DND-41 (cell line): ENCODE data around the gene KCNK4.

ENCODE experiments used
- EZH2 ChIP-seq: IDR thresholded peaks from 3 replicates; pipeline ENCODE4 v1.6.1; 2012; ENCODE audit warnings: borderline replicate concordance, low read depth, mild to moderate bottlenecking, moderate library complexity, low read length, inconsistent platforms; ENCODE audit not compliant: severe bottlenecking
- TF ChIP-seq, protein P1 (sequence below): IDR thresholded peaks from 2 replicates; pipeline ENCODE4 v1.5.1; 2012; ENCODE audit warnings: borderline replicate concordance, low read length, moderate library complexity, mild to moderate bottlenecking; ENCODE audit not compliant: poor library complexity, severe bottlenecking; ENCODE audit errors: extremely low read depth

DNA sequence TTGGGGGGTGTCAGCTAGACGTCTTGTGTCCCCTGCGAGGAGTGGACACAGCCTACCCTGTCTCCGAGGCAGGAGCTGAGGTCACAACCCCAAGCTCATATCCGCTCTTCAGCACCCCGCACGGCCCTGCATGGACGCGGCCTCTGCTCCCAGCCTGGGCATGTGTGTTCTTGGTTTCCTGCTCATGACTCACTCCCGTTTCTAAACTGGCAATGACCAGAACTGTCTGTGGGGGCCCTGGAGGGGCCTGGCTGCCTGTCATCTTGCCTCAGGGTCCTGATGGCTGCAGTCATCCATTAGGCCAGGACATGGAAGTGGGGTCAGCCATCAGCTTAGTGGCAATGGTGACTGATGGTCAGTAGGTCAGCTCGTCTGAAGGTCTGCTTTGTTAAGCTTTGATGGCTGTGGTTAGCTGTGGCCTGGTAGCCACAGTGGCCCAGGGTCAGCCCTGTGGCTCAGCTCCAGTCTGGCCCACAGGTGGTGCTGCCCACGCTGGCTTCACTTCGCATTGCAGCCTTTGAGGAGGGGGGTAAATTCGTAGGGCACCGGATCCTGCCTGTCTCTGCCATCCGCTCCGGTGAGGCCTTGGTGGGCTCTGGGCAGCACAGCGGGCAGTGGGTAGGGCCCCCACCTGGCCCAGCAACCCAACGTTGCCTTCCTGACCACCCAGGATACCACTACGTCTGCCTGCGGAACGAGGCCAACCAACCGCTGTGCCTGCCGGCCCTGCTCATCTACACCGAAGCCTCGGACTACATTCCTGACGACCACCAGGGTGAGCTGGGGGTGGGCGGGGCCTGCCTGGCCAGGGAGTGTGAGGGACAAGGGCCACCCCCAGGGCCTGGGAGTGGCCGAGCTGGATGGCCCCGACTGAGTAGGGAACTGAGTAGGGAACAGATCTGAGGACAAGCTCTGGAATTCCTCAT, 27.8 kb upstream of the KCNK4 start:
- TF ChIP-seq, protein P1, sequence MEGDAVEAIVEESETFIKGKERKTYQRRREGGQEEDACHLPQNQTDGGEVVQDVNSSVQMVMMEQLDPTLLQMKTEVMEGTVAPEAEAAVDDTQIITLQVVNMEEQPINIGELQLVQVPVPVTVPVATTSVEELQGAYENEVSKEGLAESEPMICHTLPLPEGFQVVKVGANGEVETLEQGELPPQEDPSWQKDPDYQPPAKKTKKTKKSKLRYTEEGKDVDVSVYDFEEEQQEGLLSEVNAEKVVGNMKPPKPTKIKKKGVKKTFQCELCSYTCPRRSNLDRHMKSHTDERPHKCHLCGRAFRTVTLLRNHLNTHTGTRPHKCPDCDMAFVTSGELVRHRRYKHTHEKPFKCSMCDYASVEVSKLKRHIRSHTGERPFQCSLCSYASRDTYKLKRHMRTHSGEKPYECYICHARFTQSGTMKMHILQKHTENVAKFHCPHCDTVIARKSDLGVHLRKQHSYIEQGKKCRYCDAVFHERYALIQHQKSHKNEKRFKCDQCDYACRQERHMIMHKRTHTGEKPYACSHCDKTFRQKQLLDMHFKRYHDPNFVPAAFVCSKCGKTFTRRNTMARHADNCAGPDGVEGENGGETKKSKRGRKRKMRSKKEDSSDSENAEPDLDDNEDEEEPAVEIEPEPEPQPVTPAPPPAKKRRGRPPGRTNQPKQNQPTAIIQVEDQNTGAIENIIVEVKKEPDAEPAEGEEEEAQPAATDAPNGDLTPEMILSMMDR: no peak
- no peak for TF ChIP-seq EZH2
